Lung (tissue), 12 donors: ENCODE measurements around the gene PLA2R1. TPM values are rescaled to one million over a fixed set of nuclear protein-coding genes. Genes with fewer than 3 reads are reported as not detected.
"Not testable (repeated sequence)": the region's sequence is repeated elsewhere in the genome, so short reads cannot be mapped to it uniquely, and the experiment has no call there.

ENCODE experiments used
- ATAC-seq: fragments of 200-7000 bp; cut with Tn5 transposase; one replicate; pipeline ENCODE4 v1.9.1; 2020; ENCODE audit warnings: moderate number of reproducible peaks; ENCODE audit not compliant: insufficient read depth, low FRiP score
- DNase-seq, 3 donors: peaks; one replicate each; pipeline ENCODE4 v3.0.0-alpha.2; 2013 to 2017
- H3K27ac ChIP-seq, 2 donors: one replicate each; pipeline ENCODE4 v1.5.1; 2013; ENCODE audit warnings: mild to moderate bottlenecking in 2 of 2, moderate library complexity in 2 of 2, control low read depth in 1 of 2, inconsistent platforms in 1 of 2, low read depth in 1 of 2, low read length in 1 of 2
- H3K27me3 ChIP-seq, 3 donors: one replicate each; pipeline ENCODE4 v1.5.1; 2013; ENCODE audit warnings: low read length in 2 of 3; ENCODE audit not compliant: control insufficient read depth in 3 of 3, insufficient read depth in 3 of 3
- H3K36me3 ChIP-seq, 4 donors: one replicate each; pipeline ENCODE4 v1.5.1; 2013; ENCODE audit warnings: low read length in 4 of 4, mild to moderate bottlenecking in 1 of 4, moderate library complexity in 1 of 4; ENCODE audit not compliant: control insufficient read depth in 4 of 4, insufficient read depth in 4 of 4
- H3K4me1 ChIP-seq, 5 donors: one replicate each; pipeline ENCODE4 v1.5.1; 2013; ENCODE audit warnings: low read length in 5 of 5, mild to moderate bottlenecking in 2 of 5, moderate library complexity in 1 of 5; ENCODE audit not compliant: control insufficient read depth in 5 of 5, insufficient read depth in 5 of 5
- H3K4me3 ChIP-seq: one replicate; pipeline ENCODE4 v1.5.1; 2013; ENCODE audit warnings: mild to moderate bottlenecking, control low read depth, moderate library complexity
- H3K9ac ChIP-seq, 2 donors: one replicate each; pipeline ENCODE4 v1.5.1; 2013; ENCODE audit warnings: low read length in 2 of 2, control low read depth in 1 of 2; ENCODE audit not compliant: insufficient read depth in 1 of 2
- H3K9me3 ChIP-seq, 4 donors: one replicate each; pipeline ENCODE4 v1.5.1; 2013; ENCODE audit warnings: low read length in 3 of 4, mild to moderate bottlenecking in 1 of 4, moderate library complexity in 1 of 4; ENCODE audit not compliant: control insufficient read depth in 4 of 4, insufficient read depth in 3 of 4
- WGBS, 2 donors: extraction: QIAGEN DNeasy Blood & Tissue Kit; methylation state at CpG; one replicate each; pipeline ENCODE4 v1.1.7; 2013; 5-methylcytosine and 5-hydroxymethylcytosine counted together
- polyA plus RNA-seq, 2 donors: library from polyadenylated mRNA; stranded (reverse); fragments of 200-250 nt; gene quantifications; one replicate each; pipeline ENCODE4 v1.2.1, GENCODE V29; 2013
- total RNA-seq, 2 donors: library from RNA; depleted of rRNA in 1 of 2; stranded (reverse); fragments of >200 nt in 1 of 2; gene quantifications; one replicate each; pipeline ENCODE4 v1.2.1, GENCODE V29; 2014 to 2021
- TF ChIP-seq, protein P1 (sequence below): IDR thresholded peaks from 2 replicates; pipeline ENCODE4 v1.5.1; 2012; ENCODE audit warnings: mild to moderate bottlenecking; ENCODE audit errors: control extremely low read depth, extremely low read depth
- donor health status: control.
- donor health status: control.
- donor health status: Bipolar disorder and iron deficiency.
- donor health status: healthy.
- donor health status: DM: yes; HTN: yes; CAD: no.

The PLA2R1 gene
- total and polyA plus RNA-seq, 4 donors = 0.79 to 13.5 (median 2.3) TPM

DNA sequence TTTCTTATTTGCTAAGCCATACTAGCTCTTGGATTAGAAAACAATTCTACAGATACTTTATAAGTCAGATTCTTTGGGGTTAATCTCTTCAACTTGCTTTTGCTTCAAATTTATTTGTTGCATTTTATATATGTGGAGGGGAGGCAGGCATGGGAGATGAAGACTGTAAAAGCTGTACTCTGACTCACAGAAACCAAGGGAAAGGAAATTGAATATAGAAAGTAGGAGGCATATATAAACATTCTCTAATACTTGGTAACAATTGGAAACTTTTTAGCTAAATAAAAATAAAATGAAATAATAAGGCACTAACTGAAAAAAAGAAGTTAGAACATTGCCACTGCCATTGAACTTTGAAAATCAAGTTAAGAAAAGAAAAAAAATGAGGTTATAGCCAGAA lies 21.3 kb downstream of the PLA2R1 start:
- Histone ChIP-seq H3K36me3 (no peaks in the 10 kb centered on the region), H3K9ac (no peak overlapping the region), H3K4me1 (peaks cover 0 to 8% (median 3%) of the 10 kb centered on the region in 5 donors), H3K27ac (no peak overlapping the region), H3K27me3 (peaks cover 0 to 13% (median 2%) of the 10 kb centered on the region in 3 donors), H3K9me3 (no peaks in the 10 kb centered on the region), H3K4me3 (no peak overlapping the region)
- DNase-seq = no peak
- no peak for ATAC-seq
- TF ChIP-seq, protein P1, sequence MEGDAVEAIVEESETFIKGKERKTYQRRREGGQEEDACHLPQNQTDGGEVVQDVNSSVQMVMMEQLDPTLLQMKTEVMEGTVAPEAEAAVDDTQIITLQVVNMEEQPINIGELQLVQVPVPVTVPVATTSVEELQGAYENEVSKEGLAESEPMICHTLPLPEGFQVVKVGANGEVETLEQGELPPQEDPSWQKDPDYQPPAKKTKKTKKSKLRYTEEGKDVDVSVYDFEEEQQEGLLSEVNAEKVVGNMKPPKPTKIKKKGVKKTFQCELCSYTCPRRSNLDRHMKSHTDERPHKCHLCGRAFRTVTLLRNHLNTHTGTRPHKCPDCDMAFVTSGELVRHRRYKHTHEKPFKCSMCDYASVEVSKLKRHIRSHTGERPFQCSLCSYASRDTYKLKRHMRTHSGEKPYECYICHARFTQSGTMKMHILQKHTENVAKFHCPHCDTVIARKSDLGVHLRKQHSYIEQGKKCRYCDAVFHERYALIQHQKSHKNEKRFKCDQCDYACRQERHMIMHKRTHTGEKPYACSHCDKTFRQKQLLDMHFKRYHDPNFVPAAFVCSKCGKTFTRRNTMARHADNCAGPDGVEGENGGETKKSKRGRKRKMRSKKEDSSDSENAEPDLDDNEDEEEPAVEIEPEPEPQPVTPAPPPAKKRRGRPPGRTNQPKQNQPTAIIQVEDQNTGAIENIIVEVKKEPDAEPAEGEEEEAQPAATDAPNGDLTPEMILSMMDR = no peak

DNA sequence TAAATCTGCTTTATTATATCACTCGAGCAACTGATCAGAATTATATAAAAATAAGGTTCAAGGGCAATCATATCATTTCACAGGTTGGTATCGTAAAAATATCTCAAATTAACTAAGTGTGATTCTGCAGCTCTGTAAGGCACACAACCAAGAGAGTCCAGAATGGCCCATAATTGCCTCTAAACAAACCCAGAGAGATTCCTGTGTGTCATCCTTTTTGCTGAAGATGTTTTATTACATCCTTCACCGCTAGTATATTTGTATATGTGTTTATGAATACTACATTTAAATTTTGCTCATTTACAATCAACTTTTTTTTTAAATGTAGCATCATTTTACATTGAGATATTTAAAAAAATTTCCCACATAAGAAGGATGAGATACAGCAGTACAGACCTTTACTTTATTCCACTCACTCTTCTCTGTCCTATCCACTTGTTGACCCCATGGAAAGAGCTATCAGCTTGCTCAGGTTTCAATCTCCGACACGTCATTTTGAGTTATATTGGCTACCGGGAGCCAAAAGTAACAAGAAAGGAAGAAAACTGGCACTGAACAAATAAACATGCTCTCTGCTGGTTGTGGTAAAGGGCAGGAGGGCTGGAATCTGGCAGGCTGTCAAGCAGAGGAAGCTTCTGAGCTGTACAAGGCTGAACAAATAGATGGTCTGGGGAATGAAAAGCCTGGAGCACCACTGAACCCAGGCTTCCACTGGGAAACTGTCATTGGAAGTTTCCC lies 23.1 kb downstream of the PLA2R1 start:
- Histone ChIP-seq H3K9ac (no peak overlapping the region), H3K27ac (no peak overlapping the region), H3K36me3 (no peaks in the 10 kb centered on the region), H3K4me1 (peaks cover 0 to 8% (median 3%) of the 10 kb centered on the region in 5 donors), H3K4me3 (no peak overlapping the region), H3K27me3 (peaks cover 0 to 13% (median 2%) of the 10 kb centered on the region in 3 donors), H3K9me3 (no peaks in the 10 kb centered on the region)
- peak; percentile 70 to 90 (median 85) for DNase-seq
- ATAC-seq = no peak
- WGBS, 2 donors = 54 to 67% methylated on average over 6 of the region's 6 CpGs
- TF ChIP-seq, protein P1 = no peak

DNA sequence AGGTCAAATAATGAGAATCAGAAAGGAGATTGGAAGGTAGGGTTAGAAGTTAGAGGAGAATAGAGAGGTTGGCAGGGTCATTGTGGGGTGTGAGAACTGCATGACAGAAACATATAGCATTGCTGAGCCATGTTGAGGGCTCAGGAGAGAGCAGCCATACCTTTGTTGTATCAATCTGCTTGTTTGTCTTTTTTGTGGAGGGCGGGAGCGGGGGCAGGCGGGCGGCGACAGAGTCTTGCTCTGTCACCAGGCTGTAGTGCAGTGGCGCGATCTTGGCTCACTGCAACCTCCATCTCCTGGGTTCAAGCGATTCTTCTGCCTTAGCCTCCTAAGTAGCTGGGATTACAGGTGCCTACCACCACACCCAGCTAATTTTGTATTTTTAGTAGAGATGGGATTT lies 23.8 kb downstream of the PLA2R1 start:
- not testable (repeated sequence) for H3K9ac ChIP-seq, DNase-seq, H3K27ac ChIP-seq, H3K36me3 ChIP-seq, H3K4me1 ChIP-seq, H3K9me3 ChIP-seq, H3K4me3 ChIP-seq, ATAC-seq
- peaks cover 0 to 13% (median 2%) of the 10 kb centered on the region in 3 donors for H3K27me3 ChIP-seq
- 94 to 98% methylated on average over 8 of the region's 8 CpGs for WGBS, 2 donors

DNA sequence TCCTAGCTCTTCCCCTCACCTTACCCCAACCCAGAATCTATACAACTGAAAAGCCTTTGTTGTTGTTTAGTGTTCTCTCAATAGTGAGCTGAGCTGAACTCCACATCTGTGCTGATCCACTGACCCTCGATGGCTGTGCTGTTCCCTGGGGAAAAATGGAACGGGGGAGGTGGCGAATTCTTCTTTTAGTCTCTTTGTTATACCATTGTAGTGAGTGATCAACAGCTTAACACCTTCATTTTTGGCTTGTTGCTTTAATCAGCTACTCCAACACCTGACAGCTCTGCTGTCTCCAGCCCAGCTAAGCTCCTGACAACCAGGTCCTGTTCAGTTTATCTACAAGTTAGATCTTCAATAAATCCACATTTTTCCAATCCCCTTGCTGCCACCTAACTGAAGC lies 25.7 kb downstream of the PLA2R1 start:
- peaks cover 0 to 13% (median 0%) of the 10 kb centered on the region in 3 donors for H3K27me3 ChIP-seq
- TF ChIP-seq, protein P1 = no peak
- peaks cover 0 to 8% (median 3%) of the 10 kb centered on the region in 5 donors for H3K4me1 ChIP-seq
- DNase-seq = no peak
- no peak for ATAC-seq
- H3K36me3 ChIP-seq = no peaks in the 10 kb centered on the region
- no peaks in the 10 kb centered on the region for H3K9me3 ChIP-seq
- no peak overlapping the region for H3K4me3 ChIP-seq
- no peak overlapping the region for H3K9ac ChIP-seq
- no peak overlapping the region for H3K27ac ChIP-seq
- 65 to 75% methylated on average over 3 of the region's 3 CpGs for WGBS, 2 donors
